Heart right ventricle (tissue), 16 donors: ENCODE data around the gene MED20. TPM values are rescaled to one million over a fixed set of nuclear protein-coding genes. Genes with fewer than 3 reads are reported as not detected.
A peak's percentile ranks its signal among the peaks of the same experiment; 100 is the strongest.

Source experiments
- ATAC-seq, 8 donors: fragments of 200-7000 bp; cut with Tn5 transposase; one replicate each; pipeline ENCODE4 v1.9.1; 2020; ENCODE audit warnings: mild to moderate bottlenecking in 8 of 8, moderate library complexity in 8 of 8, moderate number of reproducible peaks in 1 of 8
- DNase-seq, 2 donors: peaks; one replicate each; pipeline ENCODE4 v3.0.0-alpha.2; 2020
- H3K27ac ChIP-seq, 10 donors: fragments of 200-600 bp; sonication (generic) in 2 of 10; one replicate each; pipeline versions ENCODE4 v1.5.0 to v1.8.0; 2020 to 2022; ENCODE audit warnings: mild to moderate bottlenecking in 3 of 10
- H3K27me3 ChIP-seq, 7 donors: fragments of 200-600 bp; one replicate each; pipeline ENCODE4 v1.8.0; 2021 to 2022; ENCODE audit warnings: mild to moderate bottlenecking in 2 of 7
- H3K36me3 ChIP-seq, 9 donors: fragments of 200-600 bp; sonication (generic) in 1 of 9; one replicate each; pipeline versions ENCODE4 v1.5.0 to v1.8.0; 2020 to 2022; ENCODE audit warnings: mild to moderate bottlenecking in 2 of 9
- H3K4me1 ChIP-seq, 9 donors: fragments of 200-600 bp; sonication (generic) in 1 of 9; one replicate each; pipeline versions ENCODE4 v1.5.0 to v1.8.0; 2020 to 2022; ENCODE audit warnings: mild to moderate bottlenecking in 4 of 9
- H3K4me3 ChIP-seq, 10 donors: fragments of 200-600 bp; sonication (generic) in 2 of 10; one replicate each; pipeline versions ENCODE4 v1.5.0 to v1.8.0; 2020 to 2022; ENCODE audit warnings: mild to moderate bottlenecking in 7 of 10, moderate library complexity in 2 of 10
- H3K9me3 ChIP-seq, 11 donors: fragments of 200-600 bp in 10 of 11; sonication (generic) in 2 of 11; one replicate each; pipeline versions ENCODE4 v1.5.0 to v1.8.0; 2013 to 2022; ENCODE audit warnings: mild to moderate bottlenecking in 2 of 11, control low read depth in 1 of 11, moderate library complexity in 1 of 11
- WGBS, 2 donors: extraction: QIAGEN DNeasy Blood & Tissue Kit; methylation state at CpG; one replicate each; pipeline ENCODE4 v1.1.7; 2013; ENCODE audit warnings: inconsistent platforms in 1 of 2; 5-methylcytosine and 5-hydroxymethylcytosine counted together
- intact Hi-C, 10 donors: fragments of 100-400 bp; cut with DNase I; formaldehyde crosslinking; loops; one replicate each; pipeline versions ENCODE4 v1.11.1 to v1.14.2; 2022
- polyA plus RNA-seq, 2 donors: library from polyadenylated mRNA; stranded (reverse); fragments of 200-250 nt; gene quantifications; one replicate each; pipeline ENCODE4 v1.2.3, GENCODE V29; 2013
- total RNA-seq, 10 donors: library from RNA; stranded (reverse); fragmentation: NEBNext Ultra II Directional in 3 of 10; extraction: Animal tissue kit (Norgen Biotek cat#: 25700) in 3 of 10; gene quantifications; one replicate each; pipeline versions ENCODE4 v1.2.1 to v1.2.4, GENCODE V29; 2021 to 2023
- TF ChIP-seq, protein P1 (sequence below), 9 donors: fragments of 200-600 bp; sonication (generic) in 2 of 9; IDR thresholded peaks; one replicate each; pipeline versions ENCODE4 v1.5.0 to v1.8.0; 2021 to 2022; ENCODE audit warnings: antibody characterized with exemption in 9 of 9, mild to moderate bottlenecking in 5 of 9, moderate library complexity in 1 of 9
- donor health status: Arrhythmogenic right ventricular cardiomyopathy.
- donor health status: ischemic (EF 13 %, LVEDD 7.1; RV severe dilation, severe dysfunction).
- donor health status: healthy with polysubstance abuse.
- donor health status: DM: no; HTN: yes; CAD: no.
- donor health status: DM: no; HTN: no; CAD: no.
- donor health status: ischemic (EF 25% LVEDD 6.9; RV normal size, moderate dysfunction).
- donor health status: ischemic (EF 25% LVEDD 5.7; RV mildly dilated, moderate dysfunction).
- donor health status: healthy.
- donor health status: DM: yes; HTN: yes; CAD: no.
- donor health status: Ischemic cardiomyopathy.
- donor health status: ischemic (EF 35%, LVEDD 5.7; RV mildly dilated, moderate dysfunction).
- donor health status: nonischemic (EF 11% LVEDD 7.7; RV severe dilation, severe dysfunction).
- donor health status: DM: yes; HTN: yes; CAD: no.
- donor health status: PGD.
- donor health status: ischemic (EF 29% LVEDD 5.4; RV normal size, mild dysfunction).
- donor health status: nonischemic (EF 23%, LVEDD 6.1; RV moderate dilation, normal function).

MED20 gene
- total and polyA plus RNA-seq, 12 donors: 11.0 to 21.5 (median 16.2) TPM

DNA sequence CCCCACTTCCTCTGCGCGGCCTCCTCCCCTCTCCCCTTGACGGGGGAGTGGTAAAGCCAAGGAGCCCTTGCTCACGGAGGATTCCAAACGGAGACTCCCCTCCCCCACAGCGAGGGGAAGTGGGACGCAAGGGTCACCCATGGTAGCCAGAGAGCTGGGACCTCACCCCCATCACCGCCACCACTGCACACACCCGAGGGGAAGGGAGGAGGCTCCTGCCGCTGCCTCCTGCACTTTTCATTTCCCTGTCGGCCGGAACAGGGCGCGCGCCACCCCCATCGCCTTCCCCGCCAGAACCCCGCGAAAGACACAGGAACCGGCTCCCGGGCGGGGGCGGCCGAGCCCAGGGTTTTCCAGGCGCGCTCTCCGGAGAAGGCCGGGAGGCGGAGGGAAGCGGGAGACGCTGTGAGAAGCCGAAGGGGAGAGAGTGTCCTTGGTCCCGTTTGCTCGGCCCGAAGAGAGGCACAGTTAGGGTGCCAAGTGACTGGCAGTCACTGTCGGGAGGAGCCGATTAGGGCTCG is 19.9 kb upstream of the MED20 start:
- 0% methylated on average over 35 to 38 of the region's 38 CpGs for WGBS, 2 donors
- no peaks in the 10 kb centered on the region for H3K9me3 ChIP-seq
- TF ChIP-seq, protein P1, sequence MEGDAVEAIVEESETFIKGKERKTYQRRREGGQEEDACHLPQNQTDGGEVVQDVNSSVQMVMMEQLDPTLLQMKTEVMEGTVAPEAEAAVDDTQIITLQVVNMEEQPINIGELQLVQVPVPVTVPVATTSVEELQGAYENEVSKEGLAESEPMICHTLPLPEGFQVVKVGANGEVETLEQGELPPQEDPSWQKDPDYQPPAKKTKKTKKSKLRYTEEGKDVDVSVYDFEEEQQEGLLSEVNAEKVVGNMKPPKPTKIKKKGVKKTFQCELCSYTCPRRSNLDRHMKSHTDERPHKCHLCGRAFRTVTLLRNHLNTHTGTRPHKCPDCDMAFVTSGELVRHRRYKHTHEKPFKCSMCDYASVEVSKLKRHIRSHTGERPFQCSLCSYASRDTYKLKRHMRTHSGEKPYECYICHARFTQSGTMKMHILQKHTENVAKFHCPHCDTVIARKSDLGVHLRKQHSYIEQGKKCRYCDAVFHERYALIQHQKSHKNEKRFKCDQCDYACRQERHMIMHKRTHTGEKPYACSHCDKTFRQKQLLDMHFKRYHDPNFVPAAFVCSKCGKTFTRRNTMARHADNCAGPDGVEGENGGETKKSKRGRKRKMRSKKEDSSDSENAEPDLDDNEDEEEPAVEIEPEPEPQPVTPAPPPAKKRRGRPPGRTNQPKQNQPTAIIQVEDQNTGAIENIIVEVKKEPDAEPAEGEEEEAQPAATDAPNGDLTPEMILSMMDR (IDR thresholded peaks at IDR 0.05): peak in 2 of 9 donors; percentile 5 to 19
- peak; percentile 16 to 70 (median 50) for ATAC-seq
- peak; percentile 65 to 66 for DNase-seq
- H3K4me1 ChIP-seq: peaks cover 26 to 66% (median 55%) of the 10 kb centered on the region in 9 donors
- H3K27me3 ChIP-seq: no peaks in the 10 kb centered on the region
- peak overlapping the region; percentile 57 to 99 (median 92) for H3K4me3 ChIP-seq
- intact Hi-C loops: loop anchor here in 6 of 10 donors (2.0 to 5.0 kb wide), 3 partner anchors 101 to 154 kb away; partner anchors contain the start of gene TOMM6 (in 2 of the 6)
- peaks cover 0 to 26% (median 3%) of the 10 kb centered on the region in 9 donors for H3K36me3 ChIP-seq
- peak overlapping the region; percentile 38 to 94 (median 88) for H3K27ac ChIP-seq

DNA sequence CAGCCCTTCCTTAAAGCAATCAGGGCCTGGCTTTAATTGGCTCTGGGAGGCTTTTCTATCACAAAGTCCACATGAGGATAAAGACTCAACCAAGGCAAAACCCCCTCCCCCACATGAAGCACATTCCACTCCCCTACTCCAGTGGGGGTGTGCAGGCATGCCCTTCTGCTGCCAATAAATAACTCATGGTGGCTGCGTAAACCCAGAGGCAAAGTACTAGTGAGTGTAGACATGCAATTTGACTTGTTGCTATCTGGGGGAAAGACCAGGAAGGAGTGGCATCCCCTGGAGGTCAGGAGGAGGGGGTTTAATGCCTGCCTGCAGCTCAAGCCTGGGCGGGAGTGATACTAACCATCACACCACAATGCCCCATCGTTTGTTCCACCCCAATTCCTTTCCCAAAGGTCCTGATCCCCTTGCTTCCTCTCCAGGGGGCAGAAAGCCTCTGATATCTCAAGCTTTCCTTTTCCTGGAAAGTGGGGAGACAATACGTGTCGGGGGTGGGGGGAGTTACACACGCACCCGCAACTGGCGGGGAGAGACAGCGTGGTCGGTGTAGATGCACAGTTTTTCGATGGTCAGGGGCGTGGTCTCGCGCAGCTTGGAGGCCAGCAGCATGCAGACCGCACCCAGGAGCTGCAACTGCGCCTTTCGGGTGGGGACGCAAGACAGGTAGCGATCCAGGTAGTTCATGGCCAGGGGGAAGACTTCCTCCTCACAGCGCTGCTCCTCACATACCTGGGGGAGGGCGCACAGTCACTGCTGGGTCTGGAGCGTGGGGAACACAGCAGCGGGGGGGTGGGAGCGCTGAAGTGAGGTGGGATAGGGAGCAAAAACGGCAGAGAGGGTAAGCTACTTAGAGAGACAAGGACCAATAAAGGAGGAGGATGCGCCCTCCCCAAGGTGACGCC is 19.2 kb upstream of the MED20 start:
- H3K36me3 ChIP-seq: peaks cover 0 to 33% (median 10%) of the 10 kb centered on the region in 9 donors
- ATAC-seq: no peak
- H3K27me3 ChIP-seq: no peaks in the 10 kb centered on the region
- H3K27ac ChIP-seq: peak overlapping the region; percentile 38 to 94 (median 88)
- peak in 1 of 2 donors; percentile 13 for DNase-seq
- H3K4me1 ChIP-seq: peaks cover 26 to 73% (median 58%) of the 10 kb centered on the region in 9 donors
- H3K9me3 ChIP-seq: no peaks in the 10 kb centered on the region
- intact Hi-C loops: loop anchor here (2.0 to 5.0 kb wide), 4 partner anchors 102 to 158 kb away; partner anchors contain the start of genes TOMM6 (in 4 of the 10) and PRICKLE4 (in 1 of the 10)
- 25 to 31% methylated on average over 27 of the region's 27 CpGs for WGBS, 2 donors
- TF ChIP-seq, protein P1 (IDR thresholded peaks at IDR 0.05): no peak
- peak overlapping the region; percentile 57 to 99 (median 92) for H3K4me3 ChIP-seq

DNA sequence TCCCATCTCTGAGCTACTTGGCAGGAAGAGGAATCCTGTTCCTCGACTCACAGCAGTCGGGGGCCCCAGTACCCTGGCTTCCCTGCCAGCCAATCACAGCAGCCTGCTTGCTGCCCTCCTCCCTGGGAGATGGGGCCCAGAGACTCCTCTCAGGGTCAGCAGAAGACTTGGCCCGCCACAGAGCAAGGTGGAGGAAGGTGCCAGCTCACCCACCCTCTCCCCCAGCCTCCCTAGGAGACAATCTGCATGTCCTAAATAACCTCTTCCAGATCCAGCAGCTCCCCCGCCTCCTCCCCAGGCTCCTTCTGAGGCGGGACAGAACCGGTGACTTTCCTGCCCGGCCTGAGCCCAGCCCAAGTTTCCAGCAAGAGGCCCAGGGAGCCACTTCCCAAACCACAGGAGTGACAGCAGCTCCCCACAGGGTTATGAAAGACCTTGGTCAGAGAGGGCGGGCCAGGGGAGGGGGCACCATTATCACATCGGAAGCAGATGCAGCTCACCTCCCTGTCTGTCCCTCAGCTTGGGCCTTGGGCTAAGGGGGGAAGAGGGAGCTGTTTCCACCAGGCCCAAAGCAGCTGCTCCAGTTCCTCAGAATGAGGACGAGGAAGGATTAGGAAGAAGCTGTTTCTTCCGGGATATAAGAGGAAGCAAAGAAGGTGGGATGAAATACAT is 18.4 kb upstream of the MED20 start:
- H3K9me3 ChIP-seq: no peaks in the 10 kb centered on the region
- H3K4me1 ChIP-seq: peaks cover 26 to 81% (median 58%) of the 10 kb centered on the region in 9 donors
- H3K36me3 ChIP-seq: peaks cover 0 to 41% (median 18%) of the 10 kb centered on the region in 9 donors
- TF ChIP-seq, protein P1 (IDR thresholded peaks at IDR 0.05): no peak
- 30 to 46% methylated on average over 11 of the region's 11 CpGs for WGBS, 2 donors
- DNase-seq (peak; percentile 33 to 35), ATAC-seq (peak in 2 of 8 donors; percentile 0 to 1)
- intact Hi-C loops: loop anchor here in 7 of 10 donors (5.0 kb wide), 3 partner anchors 103 to 157 kb away; partner anchors contain the start of genes TOMM6 (in 2 of the 7) and PRICKLE4 (in 1 of the 7)
- peak overlapping the region; percentile 38 to 94 (median 88) for H3K27ac ChIP-seq
- no peaks in the 10 kb centered on the region for H3K27me3 ChIP-seq
- peak overlapping the region in 7 of 10 donors; percentile 4 to 99 (median 95) for H3K4me3 ChIP-seq
